Renal cortex interstitium (tissue), 11 donors: Measurements from ENCODE around the gene THSD7B. TPM values are rescaled to one million over a fixed set of nuclear protein-coding genes. Genes with fewer than 3 reads are reported as not detected.

Experiments
- DNase-seq, 11 donors: peaks; one replicate each; pipeline ENCODE4 v3.0.0-alpha.2; 2013; ENCODE audit warnings: low read depth in 9 of 11, low spot score in 4 of 11; ENCODE audit errors: extremely low read depth in 1 of 11
- polyA plus RNA-seq, 3 donors: library from polyadenylated mRNA; unstranded; fragments of 120-200 nt; gene quantifications; one replicate each; pipeline ENCODE4 v1.2.1, GENCODE V29; 2013; ENCODE audit not compliant: insufficient read length in 3 of 3

THSD7B gene
- polyA plus RNA-seq, 3 donors: 2.5 to 5.6 (median 2.9) TPM

GRCh38 chr2:136798766-136799165, 33.4 kb downstream of the THSD7B start:
- no peak for DNase-seq

GRCh38 chr2:136801661-136802060, 36.3 kb downstream of the THSD7B start:
- no peak for DNase-seq

GRCh38 chr2:136809998-136810397, 44.7 kb downstream of the THSD7B start:
- peak in 4 of 11 donors; percentile 10 to 53 (median 19) for DNase-seq

DNA sequence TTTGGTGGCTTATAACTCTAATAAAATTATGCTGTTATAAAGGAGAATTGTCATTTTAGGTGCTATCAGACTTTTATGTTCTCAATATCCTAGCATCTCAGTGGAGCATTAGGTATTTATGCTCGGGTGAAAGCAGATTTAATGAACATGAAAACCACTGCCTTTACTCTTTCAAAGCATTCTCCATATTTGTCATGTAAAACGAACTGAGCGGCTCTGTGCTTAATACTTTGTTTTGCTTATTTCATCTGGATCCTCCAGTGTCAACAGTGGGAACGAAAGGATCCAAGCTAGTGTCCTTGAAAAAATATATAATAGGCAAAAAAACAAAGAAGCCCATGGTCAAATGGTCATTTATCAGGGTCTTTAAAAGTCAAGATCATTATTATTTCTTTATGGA, 53.5 kb downstream of the THSD7B start:
- no peak for DNase-seq

DNA sequence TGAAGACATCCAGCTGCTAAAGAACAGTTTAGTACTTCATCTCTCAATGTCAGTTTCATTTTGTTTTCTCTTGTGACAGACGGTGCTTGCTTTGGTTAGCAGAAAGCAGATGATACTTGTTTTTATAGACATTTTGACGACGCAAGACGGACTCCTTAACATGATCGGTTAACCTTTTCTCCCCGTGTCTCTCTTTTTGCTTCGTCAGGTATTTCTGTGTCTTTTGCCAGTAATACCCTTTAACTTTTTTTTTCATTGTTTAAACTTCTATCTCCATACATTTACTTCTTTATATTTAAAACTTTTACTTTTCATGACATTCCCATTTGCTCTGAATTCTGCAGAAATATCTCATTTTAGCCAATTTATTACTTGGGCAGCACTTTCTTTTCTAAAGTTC, 57.9 kb downstream of the THSD7B start:
- DNase-seq: peak in 3 of 11 donors; percentile 3 to 14 (median 8)

DNA sequence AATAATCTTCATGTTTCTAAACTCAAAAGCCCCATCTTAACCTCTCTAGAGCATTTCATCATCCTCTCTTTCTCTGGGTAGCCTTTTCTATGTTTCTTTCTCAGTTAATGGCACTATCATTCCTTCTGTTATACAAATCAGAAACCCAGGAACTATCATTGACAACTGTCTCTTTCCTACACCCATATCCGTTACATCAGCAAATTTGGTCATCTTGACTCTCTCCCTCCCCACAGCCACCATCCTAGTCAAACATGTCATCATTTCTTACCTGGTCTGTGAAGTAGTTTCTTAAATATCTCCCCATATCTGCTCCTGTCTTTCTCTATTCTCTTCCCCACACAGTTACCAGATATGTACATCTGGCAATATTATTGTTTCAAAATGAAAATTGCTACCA, 62.8 kb downstream of the THSD7B start:
- DNase-seq: no peak

DNA sequence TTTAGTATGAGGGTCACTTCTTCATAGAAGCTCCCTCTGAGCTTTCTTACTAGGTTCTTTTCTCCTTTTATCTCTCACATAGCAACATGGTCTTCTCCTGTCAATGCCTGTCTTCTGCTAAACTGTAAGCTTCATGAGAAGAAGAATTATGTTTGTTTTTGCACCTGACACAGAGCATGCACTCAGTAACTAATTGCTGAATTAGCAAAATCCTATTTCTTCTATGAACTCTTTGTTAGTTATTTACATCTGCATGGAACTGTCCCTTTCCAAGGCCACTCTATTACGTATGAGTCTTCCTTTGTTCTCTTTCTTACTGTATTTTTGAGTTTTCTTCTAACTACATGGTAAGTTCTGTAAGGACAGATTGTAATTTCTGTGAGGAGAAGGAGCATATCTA, 63.4 kb downstream of the THSD7B start:
- DNase-seq: no peak

GRCh38 chr2:136844546-136844945, 79.2 kb downstream of the THSD7B start:
- DNase-seq: no peak

DNA sequence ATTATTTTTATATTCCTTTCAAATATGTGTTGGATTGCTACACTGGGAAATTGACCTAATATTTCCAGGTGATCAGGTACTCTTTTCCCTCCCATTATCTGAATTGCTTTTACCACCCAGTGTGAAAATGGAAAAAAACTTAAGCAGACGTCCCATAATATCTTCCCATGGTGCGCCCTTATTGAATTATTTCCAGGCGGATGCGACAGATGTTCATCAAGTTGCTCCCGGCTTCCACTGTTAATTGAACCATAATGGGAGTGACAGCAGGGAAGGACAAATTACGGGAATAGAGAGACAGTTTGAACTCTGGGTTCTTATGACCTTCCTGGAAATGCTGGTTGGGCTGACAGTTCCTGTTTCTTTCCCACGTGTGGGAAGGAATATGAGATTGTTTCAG, 93.3 kb downstream of the THSD7B start:
- no peak for DNase-seq

GRCh38 chr2:136860443-136860958, 95.2 kb downstream of the THSD7B start:
- DNase-seq: no peak

DNA sequence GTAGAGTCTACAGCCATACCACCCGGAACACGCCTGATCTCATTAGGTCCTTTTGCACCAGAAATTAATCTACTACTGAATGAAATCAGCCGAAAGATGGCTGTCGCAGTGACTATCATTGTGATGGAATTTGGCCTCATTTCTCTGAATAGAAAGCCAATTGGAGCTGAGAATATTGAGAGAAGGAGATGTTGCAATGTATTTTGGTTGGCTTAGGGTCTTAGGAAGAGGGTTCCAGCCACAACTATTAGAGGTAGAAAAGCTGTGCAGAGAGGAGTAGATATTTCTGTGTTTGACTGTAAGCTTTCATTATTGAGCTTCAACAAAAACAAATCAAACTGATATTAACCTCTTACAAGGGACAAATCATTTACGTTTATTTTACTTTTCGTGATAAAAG, 98.1 kb downstream of the THSD7B start:
- no peak for DNase-seq

- peak in 4 of 11 donors; percentile 4 to 12 (median 10) for DNase-seq
Measured at GRCh38 chr2:136863874-136864273, 98.5 kb downstream of the THSD7B start.

- no peak for DNase-seq
Measured at GRCh38 chr2:136871424-136871823, 106.1 kb downstream of the THSD7B start.

- peak in 1 of 11 donors; percentile 3 for DNase-seq
Measured at GRCh38 chr2:136874258-136874657, 108.9 kb downstream of the THSD7B start.

GRCh38 chr2:136891100-136891499, 125.8 kb downstream of the THSD7B start:
- DNase-seq: no peak

DNA sequence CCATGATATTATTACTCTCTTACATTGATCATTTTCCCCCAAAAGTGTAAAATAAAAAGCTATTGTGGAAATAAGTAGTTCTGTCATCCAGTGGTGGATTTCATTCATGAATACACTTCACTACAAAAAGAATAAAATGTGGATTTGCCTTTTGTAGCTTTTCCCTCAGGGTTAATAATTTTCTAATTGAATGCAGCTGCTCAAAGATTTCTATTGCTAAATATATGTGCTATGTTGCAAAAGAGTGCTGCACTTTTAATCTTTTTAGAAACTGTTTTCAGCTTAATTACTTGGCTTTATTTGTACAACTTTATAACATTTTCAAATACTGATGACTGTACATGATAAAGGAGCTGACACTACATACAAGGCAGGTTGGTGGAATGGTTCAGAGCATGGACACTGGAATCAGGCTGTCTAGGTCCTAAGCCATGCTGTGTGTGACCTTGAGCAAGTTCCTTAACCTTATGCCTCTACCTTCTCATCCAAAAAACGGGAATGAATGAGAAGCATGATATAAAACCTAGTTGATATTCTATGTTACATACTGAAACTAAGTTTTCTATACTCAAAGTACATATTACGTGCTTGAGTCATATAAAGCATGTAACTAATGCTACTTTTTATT, 128.8 kb downstream of the THSD7B start:
- DNase-seq: no peak

- no peak for DNase-seq
Measured at GRCh38 chr2:136901732-136902131, 136.4 kb downstream of the THSD7B start.

DNA sequence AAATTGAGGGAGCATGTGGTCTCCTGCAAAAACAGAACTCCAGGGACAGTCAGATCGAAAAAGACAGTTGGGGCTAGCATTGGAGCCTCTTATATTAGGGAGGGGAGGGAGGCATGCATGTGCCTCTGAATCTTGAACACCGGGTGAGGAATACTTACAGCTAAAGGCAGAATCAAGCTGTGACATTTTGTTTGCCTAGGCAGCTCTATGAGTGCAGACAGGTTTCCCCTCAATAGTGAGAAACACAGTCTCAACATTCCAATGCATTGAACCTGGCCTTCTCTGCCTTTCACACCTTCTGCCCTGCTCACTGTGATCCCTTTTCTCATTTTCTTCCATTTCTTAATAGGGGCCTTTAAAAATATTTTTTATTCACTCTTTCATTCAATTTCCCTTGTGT, 140.4 kb downstream of the THSD7B start:
- no peak for DNase-seq

GRCh38 chr2:136909777-136910176, 144.4 kb downstream of the THSD7B start:
- no peak for DNase-seq

GRCh38 chr2:136916131-136916530, 150.8 kb downstream of the THSD7B start:
- no peak for DNase-seq

DNA sequence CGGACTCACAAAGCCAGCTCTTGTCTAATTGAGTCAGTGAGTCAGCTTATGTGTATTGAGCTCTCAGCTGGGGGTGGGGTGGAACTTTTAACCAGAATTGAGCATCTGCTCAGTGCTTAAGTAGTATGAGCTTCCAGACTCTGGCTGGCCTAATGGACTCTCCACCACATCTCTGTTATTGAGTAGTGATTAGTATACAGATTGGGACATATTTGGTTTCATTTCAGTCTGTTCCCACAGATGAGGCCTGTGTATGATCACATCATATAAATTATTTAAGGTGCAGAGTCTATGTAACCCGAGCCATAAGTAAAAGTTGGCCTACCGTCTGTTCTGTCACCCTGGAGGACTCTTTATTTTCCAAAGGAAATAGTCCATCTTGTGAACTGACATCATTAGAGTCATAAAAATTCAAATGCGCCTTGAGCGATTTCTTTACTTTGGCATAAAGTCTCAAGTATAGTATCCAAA, 152.1 kb downstream of the THSD7B start:
- DNase-seq: peak in 5 of 11 donors; percentile 15 to 46 (median 24)
